ENCODE measurements around the gene GRB10.

The GRB10 gene

GRCh38 chr7:50657912-50658311, 124.8 kb downstream of the GRB10 start:
- H3K9ac ChIP-seq (ENCODE audit: low read length): no peak overlapping the region
- H3K4me3 ChIP-seq (ENCODE audit: low read length): no peak overlapping the region
- no peaks in the 10 kb centered on the region for H3K4me1 ChIP-seq (ENCODE audit: control insufficient read depth, insufficient read depth, low read length)

GRCh38 chr7:50657341-50657873, 125.3 kb downstream of the GRB10 start:
- Histone ChIP-seq H3K4me3 (ENCODE audit: low read length) (no peak overlapping the region), H3K9me3 (ENCODE audit: control insufficient read depth, low read length) (no peaks in the 10 kb centered on the region), H3K27me3 (ENCODE audit: control insufficient read depth, insufficient read depth, low read length) (no peaks in the 10 kb centered on the region), H3K36me3 (ENCODE audit: control insufficient read depth, insufficient read depth, low read length) (no peaks in the 10 kb centered on the region), H3K4me1 (ENCODE audit: control insufficient read depth, insufficient read depth, low read length) (no peaks in the 10 kb centered on the region), H3K9ac (ENCODE audit: low read length) (no peak overlapping the region)

More at GRCh38 chr7:50657912-50658311, 124.8 kb downstream of the GRB10 start:
- Histone ChIP-seq H3K9me3 (ENCODE audit: control insufficient read depth, low read length) (no peaks in the 10 kb centered on the region), H3K27me3 (ENCODE audit: control insufficient read depth, insufficient read depth, low read length) (no peaks in the 10 kb centered on the region), H3K36me3 (ENCODE audit: control insufficient read depth, insufficient read depth, low read length) (no peaks in the 10 kb centered on the region)

GRCh38 chr7:50656141-50656895, 126.4 kb downstream of the GRB10 start:
- H3K9ac ChIP-seq (ENCODE audit: low read length): no peak overlapping the region
- H3K36me3 ChIP-seq (ENCODE audit: control insufficient read depth, insufficient read depth, low read length): no peaks in the 10 kb centered on the region
- H3K4me1 ChIP-seq (ENCODE audit: control insufficient read depth, insufficient read depth, low read length): no peaks in the 10 kb centered on the region
- no peaks in the 10 kb centered on the region for H3K27me3 ChIP-seq (ENCODE audit: control insufficient read depth, insufficient read depth, low read length)
- H3K4me3 ChIP-seq (ENCODE audit: low read length): no peak overlapping the region
- no peaks in the 10 kb centered on the region for H3K9me3 ChIP-seq (ENCODE audit: control insufficient read depth, low read length)

GRCh38 chr7:50655490-50655889, 127.2 kb downstream of the GRB10 start:
- Histone ChIP-seq H3K9me3 (ENCODE audit: control insufficient read depth, low read length) (no peaks in the 10 kb centered on the region), H3K4me3 (ENCODE audit: low read length) (no peak overlapping the region), H3K4me1 (ENCODE audit: control insufficient read depth, insufficient read depth, low read length) (no peaks in the 10 kb centered on the region), H3K27me3 (ENCODE audit: control insufficient read depth, insufficient read depth, low read length) (no peaks in the 10 kb centered on the region), H3K36me3 (ENCODE audit: control insufficient read depth, insufficient read depth, low read length) (no peaks in the 10 kb centered on the region), H3K9ac (ENCODE audit: low read length) (no peak overlapping the region)

GRCh38 chr7:50655020-50655419, 127.7 kb downstream of the GRB10 start:
- no peaks in the 10 kb centered on the region for H3K36me3 ChIP-seq (ENCODE audit: control insufficient read depth, insufficient read depth, low read length)
- H3K4me1 ChIP-seq (ENCODE audit: control insufficient read depth, insufficient read depth, low read length): no peaks in the 10 kb centered on the region
- no peaks in the 10 kb centered on the region for H3K9me3 ChIP-seq (ENCODE audit: control insufficient read depth, low read length)
- H3K27me3 ChIP-seq (ENCODE audit: control insufficient read depth, insufficient read depth, low read length): no peaks in the 10 kb centered on the region
- H3K4me3 ChIP-seq (ENCODE audit: low read length): no peak overlapping the region
- no peak overlapping the region for H3K9ac ChIP-seq (ENCODE audit: low read length)

- Histone ChIP-seq H3K27me3 (ENCODE audit: control insufficient read depth, insufficient read depth, low read length) (no peaks in the 10 kb centered on the region), H3K9me3 (ENCODE audit: control insufficient read depth, low read length) (no peaks in the 10 kb centered on the region), H3K4me3 (ENCODE audit: low read length) (no peak overlapping the region), H3K36me3 (ENCODE audit: control insufficient read depth, insufficient read depth, low read length) (no peaks in the 10 kb centered on the region), H3K4me1 (ENCODE audit: control insufficient read depth, insufficient read depth, low read length) (no peaks in the 10 kb centered on the region), H3K9ac (ENCODE audit: low read length) (no peak overlapping the region)
These were observed 128.7 kb downstream of the GRB10 start for GRCh38 chr7:50653981-50654425.

GRCh38 chr7:50653126-50653864, 129.4 kb downstream of the GRB10 start:
- H3K4me3 ChIP-seq (ENCODE audit: low read length): no peak overlapping the region
- no peaks in the 10 kb centered on the region for H3K27me3 ChIP-seq (ENCODE audit: control insufficient read depth, insufficient read depth, low read length)
- H3K36me3 ChIP-seq (ENCODE audit: control insufficient read depth, insufficient read depth, low read length): no peaks in the 10 kb centered on the region
- no peaks in the 10 kb centered on the region for H3K4me1 ChIP-seq (ENCODE audit: control insufficient read depth, insufficient read depth, low read length)
- no peaks in the 10 kb centered on the region for H3K9me3 ChIP-seq (ENCODE audit: control insufficient read depth, low read length)
- no peak overlapping the region for H3K9ac ChIP-seq (ENCODE audit: low read length)

GRCh38 chr7:50652400-50653125, 130.1 kb downstream of the GRB10 start:
- Histone ChIP-seq H3K4me1 (ENCODE audit: control insufficient read depth, insufficient read depth, low read length) (no peaks in the 10 kb centered on the region), H3K9ac (ENCODE audit: low read length) (no peak overlapping the region), H3K9me3 (ENCODE audit: control insufficient read depth, low read length) (no peaks in the 10 kb centered on the region), H3K36me3 (ENCODE audit: control insufficient read depth, insufficient read depth, low read length) (no peaks in the 10 kb centered on the region), H3K4me3 (ENCODE audit: low read length) (no peak overlapping the region), H3K27me3 (ENCODE audit: control insufficient read depth, insufficient read depth, low read length) (no peaks in the 10 kb centered on the region)

GRCh38 chr7:50651271-50651989, 131.3 kb downstream of the GRB10 start:
- no peaks in the 10 kb centered on the region for H3K9me3 ChIP-seq (ENCODE audit: control insufficient read depth, low read length)
- H3K4me3 ChIP-seq (ENCODE audit: low read length): no peak overlapping the region
- no peaks in the 10 kb centered on the region for H3K4me1 ChIP-seq (ENCODE audit: control insufficient read depth, insufficient read depth, low read length)
- no peaks in the 10 kb centered on the region for H3K27me3 ChIP-seq (ENCODE audit: control insufficient read depth, insufficient read depth, low read length)
- no peaks in the 10 kb centered on the region for H3K36me3 ChIP-seq (ENCODE audit: control insufficient read depth, insufficient read depth, low read length)
- no peak overlapping the region for H3K9ac ChIP-seq (ENCODE audit: low read length)

- H3K4me1 ChIP-seq (ENCODE audit: control insufficient read depth, insufficient read depth, low read length): no peaks in the 10 kb centered on the region
- H3K4me3 ChIP-seq (ENCODE audit: low read length): no peak overlapping the region
- no peaks in the 10 kb centered on the region for H3K27me3 ChIP-seq (ENCODE audit: control insufficient read depth, insufficient read depth, low read length)
- H3K9me3 ChIP-seq (ENCODE audit: control insufficient read depth, low read length): no peaks in the 10 kb centered on the region
- H3K36me3 ChIP-seq (ENCODE audit: control insufficient read depth, insufficient read depth, low read length): no peaks in the 10 kb centered on the region
- H3K9ac ChIP-seq (ENCODE audit: low read length): no peak overlapping the region
These were observed 132.5 kb downstream of the GRB10 start for GRCh38 chr7:50650057-50650664.

GRCh38 chr7:50649259-50649885, 133.3 kb downstream of the GRB10 start:
- Histone ChIP-seq H3K36me3 (ENCODE audit: control insufficient read depth, insufficient read depth, low read length) (no peaks in the 10 kb centered on the region), H3K4me3 (ENCODE audit: low read length) (no peak overlapping the region), H3K9me3 (ENCODE audit: control insufficient read depth, low read length) (no peaks in the 10 kb centered on the region), H3K4me1 (ENCODE audit: control insufficient read depth, insufficient read depth, low read length) (no peaks in the 10 kb centered on the region), H3K9ac (ENCODE audit: low read length) (no peak overlapping the region), H3K27me3 (ENCODE audit: control insufficient read depth, insufficient read depth, low read length) (no peaks in the 10 kb centered on the region)

All from mucosa of stomach (tissue), 1 donor.